Measurements from ENCODE around the gene P4HB.

Gene P4HB

DNA sequence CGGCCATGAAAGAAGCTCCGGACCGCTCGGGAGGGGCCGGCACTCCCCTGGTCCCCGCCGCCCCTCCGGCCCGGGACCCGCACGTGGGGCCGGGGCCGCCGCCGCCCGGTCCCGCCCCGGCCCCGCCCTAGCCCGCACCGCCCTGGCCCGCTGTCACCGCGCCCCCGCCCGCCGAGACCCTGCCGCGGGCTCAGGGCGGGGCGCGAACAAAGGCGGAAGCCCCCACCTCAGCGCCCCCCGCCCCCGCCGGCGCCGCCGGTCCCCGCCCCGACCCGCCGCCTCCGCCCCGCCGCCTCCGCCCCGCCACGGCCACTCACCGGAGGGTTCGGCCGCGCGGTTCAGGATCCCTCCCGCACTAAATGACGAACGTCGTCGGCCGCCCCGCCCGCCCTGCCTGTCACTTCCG, 10.6 kb upstream of the P4HB start, which contains the start of gene ARHGDIA:
Gene ARHGDIA, minus strand, starts transcription at position 357 of the 406 bp plus-strand sequence. CDS start 1,407 bp downstream, outside the sequence.
- H3K4me3 ChIP-seq (ENCODE audit: low read depth, low read length): peak within 1 kb of the TSS; percentile 73
- no peak for TF ChIP-seq CTCF (IDR thresholded peaks at IDR 0.05; ENCODE audit: low read depth, low read length)

DNA sequence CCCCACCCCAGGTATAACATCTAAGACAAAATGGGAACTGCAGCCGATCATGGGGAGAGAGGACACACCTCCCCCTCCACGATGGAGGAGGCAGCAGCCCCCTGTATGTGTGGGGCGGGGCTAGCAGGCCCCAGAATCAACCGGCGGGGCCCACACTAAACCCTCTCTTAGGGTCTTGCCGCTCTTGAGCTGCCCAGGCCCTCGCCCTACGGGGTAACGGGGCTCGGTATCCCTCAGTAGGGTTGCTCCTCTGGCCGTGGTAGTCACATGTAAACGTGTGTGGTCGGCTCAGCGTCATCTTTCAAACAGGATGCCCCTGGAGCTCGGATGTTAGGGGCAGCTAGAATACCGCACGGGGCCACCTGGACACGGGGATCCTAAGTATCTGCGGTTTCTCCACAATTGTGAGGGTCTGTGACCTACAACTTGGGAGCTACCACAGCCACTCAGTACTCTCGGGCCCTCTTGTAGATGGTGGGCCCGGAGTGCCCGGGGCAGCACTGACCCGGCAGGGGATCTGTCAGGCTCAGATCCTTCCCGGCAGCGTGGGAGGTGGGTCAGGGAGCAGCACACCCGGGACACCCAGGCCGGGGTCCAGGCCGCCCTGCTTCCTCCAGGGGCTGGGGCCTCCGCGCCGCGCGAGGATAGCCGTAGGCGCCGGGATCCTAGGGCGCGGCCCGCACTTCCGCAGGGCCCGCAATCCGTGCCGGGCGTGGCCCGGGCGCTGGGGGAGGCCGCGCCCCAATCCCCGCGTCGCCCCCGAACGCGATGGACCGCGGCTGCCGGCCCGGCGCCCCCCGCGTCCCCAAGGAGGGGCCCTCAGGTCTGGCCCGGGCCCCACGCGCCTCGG, 10.0 kb upstream of the P4HB start:
- peak overlapping the region; percentile 73 for H3K4me3 ChIP-seq (ENCODE audit: low read depth, low read length)
- no peak for TF ChIP-seq CTCF (IDR thresholded peaks at IDR 0.05; ENCODE audit: low read depth, low read length)

GRCh38 chr17:81869221-81870130, 9.1 kb upstream of the P4HB start:
- H3K4me3 ChIP-seq (ENCODE audit: low read depth, low read length): peak overlapping the region; percentile 73
- TF ChIP-seq CTCF (IDR thresholded peaks at IDR 0.05; ENCODE audit: low read depth, low read length): peak; percentile 96

DNA sequence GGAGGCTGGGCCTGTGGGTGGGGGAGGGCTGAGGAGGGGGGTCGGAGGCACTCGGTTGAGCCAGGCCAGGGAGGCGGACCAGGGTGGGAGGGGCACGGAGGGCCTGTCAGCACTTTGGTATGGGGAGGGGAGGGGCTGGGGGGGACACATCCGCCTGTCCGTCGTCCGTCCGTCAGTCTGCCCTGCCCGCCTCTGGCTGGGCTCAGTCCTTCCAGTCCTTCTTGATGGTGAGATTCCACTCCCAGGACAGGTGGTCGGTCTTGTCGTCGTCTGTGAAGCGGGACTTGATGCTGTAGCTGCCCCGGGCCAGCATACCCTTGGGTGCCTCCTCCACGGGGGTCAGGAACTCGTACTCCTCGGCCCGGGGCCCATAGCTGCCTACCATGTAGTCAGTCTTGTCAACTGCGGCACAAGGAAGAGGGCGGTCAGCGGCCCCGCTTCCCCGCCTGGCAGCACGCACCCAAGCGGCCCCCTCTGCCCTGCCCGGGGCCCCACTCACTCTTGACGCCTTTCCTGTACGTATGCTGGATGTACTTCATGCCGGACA, 8.4 kb upstream of the P4HB start:
- TF ChIP-seq CTCF (IDR thresholded peaks at IDR 0.05; ENCODE audit: low read depth, low read length): no peak
- peak overlapping the region; percentile 73 for H3K4me3 ChIP-seq (ENCODE audit: low read depth, low read length)

GRCh38 chr17:81867991-81868673, 7.8 kb upstream of the P4HB start:
- no peak for TF ChIP-seq CTCF (IDR thresholded peaks at IDR 0.05; ENCODE audit: low read depth, low read length)

GRCh38 chr17:81867170-81867990, 7.0 kb upstream of the P4HB start:
- no peak for TF ChIP-seq CTCF (IDR thresholded peaks at IDR 0.05; ENCODE audit: low read depth, low read length)
- no peak overlapping the region for H3K4me3 ChIP-seq (ENCODE audit: low read depth, low read length)

More at GRCh38 chr17:81867991-81868673, 7.8 kb upstream of the P4HB start:
- H3K4me3 ChIP-seq (ENCODE audit: low read depth, low read length): no peak overlapping the region
